Measurements from ENCODE around the gene TPX2.
A peak's percentile ranks its signal among the peaks of the same experiment; 100 is the strongest.

Gene TPX2

GRCh38 chr20:31693987-31694661, 45.0 kb upstream of the TPX2 start:
- Histone ChIP-seq H3K27me3 (ENCODE audit: insufficient read depth, poor library complexity, severe bottlenecking) (no peaks in the 10 kb centered on the region), H3K4me3 (ENCODE audit: severe bottlenecking) (no peak overlapping the region), H3K36me3 (ENCODE audit: low read depth) (peaks cover 95% of the 10 kb centered on the region), H3K27ac (ENCODE audit: poor library complexity, severe bottlenecking) (peak overlapping the region; percentile 99), H3K4me1 (ENCODE audit: insufficient read depth, poor library complexity, severe bottlenecking) (peaks cover 72% of the 10 kb centered on the region), H3K9me3 (ENCODE audit: severe bottlenecking) (no peaks in the 10 kb centered on the region)
- TF ChIP-seq CTCF (IDR thresholded peaks at IDR 0.05; ENCODE audit: poor library complexity, severe bottlenecking) = no peak
- ATAC-seq (ENCODE audit: low read depth) (no peak), DNase-seq (ENCODE audit: low spot score) (no peak)

- DNase-seq (ENCODE audit: low spot score) (no peak), ATAC-seq (ENCODE audit: low read depth) (no peak)
- Histone ChIP-seq H3K27ac (ENCODE audit: poor library complexity, severe bottlenecking) (peak overlapping the region; percentile 99), H3K9me3 (ENCODE audit: severe bottlenecking) (no peaks in the 10 kb centered on the region), H3K4me3 (ENCODE audit: severe bottlenecking) (no peak overlapping the region), H3K4me1 (ENCODE audit: insufficient read depth, poor library complexity, severe bottlenecking) (peaks cover 81% of the 10 kb centered on the region), H3K36me3 (ENCODE audit: low read depth) (peaks cover 97% of the 10 kb centered on the region), H3K27me3 (ENCODE audit: insufficient read depth, poor library complexity, severe bottlenecking) (no peaks in the 10 kb centered on the region)
- no peak for TF ChIP-seq CTCF (IDR thresholded peaks at IDR 0.05; ENCODE audit: poor library complexity, severe bottlenecking)
Measured at GRCh38 chr20:31694842-31695593, 44.1 kb upstream of the TPX2 start.

DNA sequence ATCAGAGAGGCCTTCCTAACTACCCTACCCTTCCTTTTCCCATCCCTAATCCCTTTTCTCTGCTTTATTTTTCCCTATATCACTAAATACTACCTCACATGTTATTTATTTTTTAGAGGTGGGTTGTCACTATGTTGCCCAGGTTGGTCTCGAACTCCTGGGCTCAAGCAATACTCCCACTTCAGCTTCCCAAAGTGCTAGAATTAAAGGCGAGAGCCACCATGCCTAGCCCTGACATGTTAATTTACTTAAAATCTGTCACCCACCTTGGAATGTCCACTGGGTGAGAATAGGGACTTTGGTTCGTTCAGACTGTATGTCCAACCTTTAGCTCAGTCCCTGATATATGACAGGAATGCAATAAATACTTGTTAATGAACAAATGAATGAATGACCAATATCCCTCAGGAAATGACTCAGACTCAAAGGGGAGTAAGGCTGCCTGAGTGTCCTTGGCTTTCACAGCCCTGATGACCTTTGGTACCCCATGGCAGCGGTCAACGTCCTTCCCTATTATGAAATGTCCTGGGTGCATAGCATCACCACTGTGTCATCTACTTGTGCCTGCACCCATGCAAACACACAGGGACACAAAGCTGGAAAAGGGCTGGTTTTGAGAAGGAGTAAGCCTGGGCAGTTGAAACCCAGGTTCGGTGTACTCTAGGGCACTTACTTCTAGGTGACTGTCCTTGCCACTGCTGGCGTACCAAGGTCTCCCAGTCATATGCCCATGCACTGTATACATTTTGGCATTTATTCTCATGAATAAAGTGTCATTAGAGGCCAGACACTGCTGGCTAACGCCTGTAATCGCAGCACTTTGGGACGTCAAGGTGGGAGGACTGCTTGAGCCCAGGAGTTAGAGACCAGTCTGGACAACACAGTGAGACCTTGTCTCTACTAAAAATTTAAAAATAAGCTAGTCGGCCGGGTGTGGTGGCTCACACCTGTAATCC, 43.0 kb upstream of the TPX2 start:
- peak overlapping the region; percentile 99 for H3K27ac ChIP-seq (ENCODE audit: poor library complexity, severe bottlenecking)
- no peaks in the 10 kb centered on the region for H3K27me3 ChIP-seq (ENCODE audit: insufficient read depth, poor library complexity, severe bottlenecking)
- no peak overlapping the region for H3K4me3 ChIP-seq (ENCODE audit: severe bottlenecking)
- peaks cover 97% of the 10 kb centered on the region for H3K36me3 ChIP-seq (ENCODE audit: low read depth)
- peak; percentile 35 for ATAC-seq (ENCODE audit: low read depth)
- no peak for TF ChIP-seq CTCF (IDR thresholded peaks at IDR 0.05; ENCODE audit: poor library complexity, severe bottlenecking)
- DNase-seq (ENCODE audit: low spot score) = peak; percentile 83
- no peaks in the 10 kb centered on the region for H3K9me3 ChIP-seq (ENCODE audit: severe bottlenecking)
- H3K4me1 ChIP-seq (ENCODE audit: insufficient read depth, poor library complexity, severe bottlenecking) = peaks cover 83% of the 10 kb centered on the region

DNA sequence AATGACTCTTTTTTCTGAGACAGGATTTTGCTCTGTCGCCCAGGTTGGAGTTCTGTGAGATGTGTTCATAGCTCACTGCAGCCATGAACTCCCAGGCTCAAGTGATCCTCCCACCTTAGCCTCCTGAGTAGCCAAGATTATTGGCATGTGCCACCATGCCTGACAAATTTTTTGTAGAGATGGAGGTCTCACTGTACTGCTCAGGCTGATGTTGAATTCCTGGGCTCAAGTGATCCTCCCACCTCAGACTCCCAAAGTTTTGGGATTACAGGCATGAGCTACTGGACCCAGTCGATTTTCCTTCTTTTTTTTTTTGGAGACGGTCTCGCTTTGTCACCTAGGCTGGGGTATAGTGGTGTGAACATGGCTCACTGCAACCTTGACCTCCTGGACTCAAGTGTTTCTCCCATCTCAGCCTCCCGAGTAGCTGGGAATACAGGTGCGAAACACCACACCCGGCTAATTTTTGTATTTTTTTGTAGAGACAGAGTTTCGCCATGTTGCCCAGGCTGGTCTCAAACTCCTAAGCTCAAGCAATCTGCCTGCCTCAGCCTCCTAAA, 40.8 kb upstream of the TPX2 start:
- ATAC-seq (ENCODE audit: low read depth) = no peak
- H3K27ac ChIP-seq (ENCODE audit: poor library complexity, severe bottlenecking) = peak overlapping the region; percentile 99
- no peaks in the 10 kb centered on the region for H3K9me3 ChIP-seq (ENCODE audit: severe bottlenecking)
- no peaks in the 10 kb centered on the region for H3K27me3 ChIP-seq (ENCODE audit: insufficient read depth, poor library complexity, severe bottlenecking)
- peaks cover 98% of the 10 kb centered on the region for H3K36me3 ChIP-seq (ENCODE audit: low read depth)
- no peak for TF ChIP-seq CTCF (IDR thresholded peaks at IDR 0.05; ENCODE audit: poor library complexity, severe bottlenecking)
- H3K4me3 ChIP-seq (ENCODE audit: severe bottlenecking) = no peak overlapping the region
- no peak for DNase-seq (ENCODE audit: low spot score)
- H3K4me1 ChIP-seq (ENCODE audit: insufficient read depth, poor library complexity, severe bottlenecking) = peaks cover 78% of the 10 kb centered on the region
